ENCODE measurements around the gene APOL1. TPM values are rescaled to one million over a fixed set of nuclear protein-coding genes. Genes with fewer than 3 reads are reported as not detected.

Gene APOL1
- total and polyA plus RNA-seq, 2 of the 13 experiments (the other 11 are each of a cell fraction or from before 2014, with no cell fraction given) = 20.3 to 75.0 TPM

GRCh38 chr22:36212901-36213300, 40.0 kb upstream of the APOL1 start (continued):
- TF ChIP-seq ARID4A (CRISPR knock-in tag; IDR thresholded peaks at IDR 0.05; ENCODE audit: borderline replicate concordance) = peak; percentile 34; the same call in 1 of the 2 replicates
- peak; percentile 47; the same call in 1 of the 2 replicates for TF ChIP-seq HNF4G (IDR thresholded peaks at IDR 0.05; ENCODE audit: borderline replicate concordance, low read depth, low read length)
- TF ChIP-seq HNF4G (CRISPR knock-in tag; IDR thresholded peaks at IDR 0.05; ENCODE audit: borderline replicate concordance, low read depth) = no peak
- TF ChIP-seq, protein P1, sequence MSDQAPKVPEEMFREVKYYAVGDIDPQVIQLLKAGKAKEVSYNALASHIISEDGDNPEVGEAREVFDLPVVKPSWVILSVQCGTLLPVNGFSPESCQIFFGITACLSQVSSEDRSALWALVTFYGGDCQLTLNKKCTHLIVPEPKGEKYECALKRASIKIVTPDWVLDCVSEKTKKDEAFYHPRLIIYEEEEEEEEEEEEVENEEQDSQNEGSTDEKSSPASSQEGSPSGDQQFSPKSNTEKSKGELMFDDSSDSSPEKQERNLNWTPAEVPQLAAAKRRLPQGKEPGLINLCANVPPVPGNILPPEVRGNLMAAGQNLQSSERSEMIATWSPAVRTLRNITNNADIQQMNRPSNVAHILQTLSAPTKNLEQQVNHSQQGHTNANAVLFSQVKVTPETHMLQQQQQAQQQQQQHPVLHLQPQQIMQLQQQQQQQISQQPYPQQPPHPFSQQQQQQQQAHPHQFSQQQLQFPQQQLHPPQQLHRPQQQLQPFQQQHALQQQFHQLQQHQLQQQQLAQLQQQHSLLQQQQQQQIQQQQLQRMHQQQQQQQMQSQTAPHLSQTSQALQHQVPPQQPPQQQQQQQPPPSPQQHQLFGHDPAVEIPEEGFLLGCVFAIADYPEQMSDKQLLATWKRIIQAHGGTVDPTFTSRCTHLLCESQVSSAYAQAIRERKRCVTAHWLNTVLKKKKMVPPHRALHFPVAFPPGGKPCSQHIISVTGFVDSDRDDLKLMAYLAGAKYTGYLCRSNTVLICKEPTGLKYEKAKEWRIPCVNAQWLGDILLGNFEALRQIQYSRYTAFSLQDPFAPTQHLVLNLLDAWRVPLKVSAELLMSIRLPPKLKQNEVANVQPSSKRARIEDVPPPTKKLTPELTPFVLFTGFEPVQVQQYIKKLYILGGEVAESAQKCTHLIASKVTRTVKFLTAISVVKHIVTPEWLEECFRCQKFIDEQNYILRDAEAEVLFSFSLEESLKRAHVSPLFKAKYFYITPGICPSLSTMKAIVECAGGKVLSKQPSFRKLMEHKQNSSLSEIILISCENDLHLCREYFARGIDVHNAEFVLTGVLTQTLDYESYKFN (CRISPR knock-in tag; conservative IDR thresholded peaks at IDR 0.05) = peak; percentile 27; the same call in 1 of the 2 replicates
- no peak for TF ChIP-seq SMC3 (IDR thresholded peaks at IDR 0.05; ENCODE audit: low read length)
- peak; percentile 67; the same call in 1 of the 2 replicates for TF ChIP-seq ZBTB7A (CRISPR knock-in tag; IDR thresholded peaks at IDR 0.05)
- no peak for TF ChIP-seq ATF4 (CRISPR knock-in tag; IDR thresholded peaks at IDR 0.05)
- no peak for TF ChIP-seq NR2C2 (CRISPR knock-in tag; IDR thresholded peaks at IDR 0.05; ENCODE audit: borderline replicate concordance)
- TF ChIP-seq ZNF546 (CRISPR knock-in tag; conservative IDR thresholded peaks at IDR 0.05) = no peak
- no peak for TF ChIP-seq NFKB2 (CRISPR knock-in tag; IDR thresholded peaks at IDR 0.05; ENCODE audit: borderline replicate concordance)
- TF ChIP-seq, protein P2, sequence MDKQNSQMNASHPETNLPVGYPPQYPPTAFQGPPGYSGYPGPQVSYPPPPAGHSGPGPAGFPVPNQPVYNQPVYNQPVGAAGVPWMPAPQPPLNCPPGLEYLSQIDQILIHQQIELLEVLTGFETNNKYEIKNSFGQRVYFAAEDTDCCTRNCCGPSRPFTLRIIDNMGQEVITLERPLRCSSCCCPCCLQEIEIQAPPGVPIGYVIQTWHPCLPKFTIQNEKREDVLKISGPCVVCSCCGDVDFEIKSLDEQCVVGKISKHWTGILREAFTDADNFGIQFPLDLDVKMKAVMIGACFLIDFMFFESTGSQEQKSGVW (CRISPR knock-in tag; IDR thresholded peaks at IDR 0.05; ENCODE audit: borderline replicate concordance) = no peak
- TF ChIP-seq, protein P3, sequence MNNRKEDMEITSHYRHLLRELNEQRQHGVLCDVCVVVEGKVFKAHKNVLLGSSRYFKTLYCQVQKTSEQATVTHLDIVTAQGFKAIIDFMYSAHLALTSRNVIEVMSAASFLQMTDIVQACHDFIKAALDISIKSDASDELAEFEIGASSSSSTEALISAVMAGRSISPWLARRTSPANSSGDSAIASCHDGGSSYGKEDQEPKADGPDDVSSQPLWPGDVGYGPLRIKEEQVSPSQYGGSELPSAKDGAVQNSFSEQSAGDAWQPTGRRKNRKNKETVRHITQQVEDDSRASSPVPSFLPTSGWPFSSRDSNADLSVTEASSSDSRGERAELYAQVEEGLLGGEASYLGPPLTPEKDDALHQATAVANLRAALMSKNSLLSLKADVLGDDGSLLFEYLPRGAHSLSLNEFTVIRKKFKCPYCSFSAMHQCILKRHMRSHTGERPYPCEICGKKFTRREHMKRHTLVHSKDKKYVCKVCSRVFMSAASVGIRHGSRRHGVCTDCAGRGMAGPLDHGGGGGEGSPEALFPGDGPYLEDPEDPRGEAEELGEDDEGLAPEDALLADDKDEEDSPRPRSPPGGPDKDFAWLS (CRISPR knock-in tag; IDR thresholded peaks at IDR 0.05; ENCODE audit: borderline replicate concordance) = no peak
- TF ChIP-seq THAP8 (CRISPR knock-in tag; IDR thresholded peaks at IDR 0.05; ENCODE audit: borderline replicate concordance) = no peak
- TF ChIP-seq ZMYM2 (CRISPR knock-in tag; IDR thresholded peaks at IDR 0.05) = no peak
- no peak for TF ChIP-seq ZNF766 (CRISPR knock-in tag; IDR thresholded peaks at IDR 0.05; ENCODE audit: borderline replicate concordance)
- TF ChIP-seq LCORL (IDR thresholded peaks at IDR 0.05) = no peak
- peak; percentile 37; the same call in 1 of the 2 replicates for TF ChIP-seq LCORL (CRISPR knock-in tag; IDR thresholded peaks at IDR 0.05)
